Kidney epithelial cell (primary cell): ENCODE data around the gene ELOB. TPM values are rescaled to one million over a fixed set of nuclear protein-coding genes. Genes with fewer than 3 reads are reported as not detected.

ENCODE experiments used
- DNase-seq: peaks from one replicate; pipeline ENCODE4 v3.0.0-alpha.2; 2010; ENCODE audit warnings: low read depth
- H3K27me3 ChIP-seq: 2 replicates; pipeline ENCODE4 v1.6.0; 2011; ENCODE audit warnings: low read length; ENCODE audit not compliant: control insufficient read depth, insufficient read depth
- H3K36me3 ChIP-seq: 2 replicates; pipeline ENCODE4 v1.5.1; 2011; ENCODE audit warnings: low read length; ENCODE audit not compliant: control insufficient read depth, insufficient read depth
- H3K4me3 ChIP-seq: 2 replicates; pipeline ENCODE4 v1.5.1; 2011; ENCODE audit warnings: low read depth, mild to moderate bottlenecking, control low read depth, low read length
- CTCF ChIP-seq: IDR thresholded peaks from 2 replicates; pipeline ENCODE4 v1.5.1; 2011; ENCODE audit warnings: mild to moderate bottlenecking, moderate library complexity, low read length, control low read depth, inconsistent platforms; ENCODE audit not compliant: insufficient read depth, poor library complexity, severe bottlenecking
- total RNA-seq: library from RNA; depleted of rRNA; stranded (reverse); fragments of >200 nt; gene quantifications from 2 replicates; pipeline ENCODE4 v1.2.3, GENCODE V29; 2015

Gene ELOB
- total RNA-seq, 1 donor from 2014 or later: 714 TPM

- Histone ChIP-seq H3K36me3 (no peaks in the 10 kb centered on the region), H3K27me3 (no peaks in the 10 kb centered on the region), H3K4me3 (no peak overlapping the region)
- no peak for TF ChIP-seq CTCF
- no peak for DNase-seq
Measured at GRCh38 chr16:2740476-2740875, 36.6 kb downstream of the ELOB start.

DNA sequence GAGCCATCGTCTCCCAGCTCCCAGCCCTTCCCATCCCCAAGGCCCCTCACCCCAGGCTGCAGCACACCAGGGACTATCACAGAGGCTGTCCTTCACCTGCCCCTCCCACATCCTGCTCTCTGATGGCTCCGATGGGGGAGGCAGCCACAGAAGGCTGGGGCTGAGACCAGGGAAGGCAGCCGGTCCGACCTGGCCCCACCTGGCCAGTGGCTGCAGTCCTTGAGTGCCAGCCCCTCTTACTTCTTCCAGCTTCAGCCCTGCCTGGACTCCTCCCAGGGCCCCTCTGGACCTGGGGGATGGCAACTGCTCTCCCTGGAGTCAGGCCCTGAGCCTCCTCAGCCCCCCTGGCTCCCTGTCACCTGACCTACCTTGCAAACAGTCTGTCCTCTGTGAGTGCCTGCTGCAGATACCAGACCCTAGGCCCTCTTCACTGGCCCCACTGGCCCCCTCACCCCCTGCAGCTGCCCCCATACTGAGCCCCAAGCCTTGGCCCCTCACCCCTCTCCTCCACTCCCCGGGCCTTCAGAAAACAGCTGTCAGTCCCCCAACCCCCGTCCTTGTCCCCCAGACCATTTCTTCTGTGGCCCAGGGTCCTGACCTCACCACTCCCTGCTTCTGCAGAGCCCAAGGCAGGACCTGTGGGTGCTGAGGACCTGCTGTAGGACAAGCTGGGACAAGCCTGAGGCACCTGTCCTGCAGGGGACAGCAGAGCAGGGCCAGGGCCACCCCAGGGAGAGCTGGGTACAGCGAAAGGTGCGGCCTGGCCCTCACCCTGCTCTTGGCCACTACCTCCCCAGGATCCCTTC is 37.3 kb downstream of the ELOB start:
- DNase-seq: no peak
- no peak for TF ChIP-seq CTCF
- Histone ChIP-seq H3K27me3 (no peaks in the 10 kb centered on the region), H3K36me3 (no peaks in the 10 kb centered on the region), H3K4me3 (no peak overlapping the region)

DNA sequence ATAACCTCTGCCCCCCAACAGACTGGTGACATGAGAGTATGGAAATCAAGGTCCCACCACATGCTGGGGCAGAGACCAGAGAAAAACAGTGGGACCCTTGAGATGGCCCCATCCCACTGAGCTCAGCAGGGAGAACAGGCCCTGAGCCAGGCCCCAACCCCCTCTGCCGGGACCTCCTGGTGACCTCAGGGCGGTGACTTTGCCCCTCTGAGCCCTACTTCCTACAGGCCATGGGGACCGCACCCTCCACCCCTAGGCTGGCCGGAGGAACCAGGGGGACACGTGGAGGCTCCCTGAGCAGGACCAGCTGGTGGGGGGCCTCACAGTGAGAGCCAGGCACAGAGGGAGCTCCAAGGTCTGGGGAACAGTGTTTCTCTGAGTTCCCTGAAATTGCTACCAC is 38.5 kb downstream of the ELOB start:
- no peaks in the 10 kb centered on the region for H3K36me3 ChIP-seq
- DNase-seq: no peak
- no peak overlapping the region for H3K4me3 ChIP-seq
- TF ChIP-seq CTCF: no peak
- H3K27me3 ChIP-seq: no peaks in the 10 kb centered on the region

- H3K4me3 ChIP-seq: no peak overlapping the region
- H3K36me3 ChIP-seq: no peaks in the 10 kb centered on the region
- no peaks in the 10 kb centered on the region for H3K27me3 ChIP-seq
- no peak for TF ChIP-seq CTCF
- no peak for DNase-seq
Measured at GRCh38 chr16:2737895-2738418, 39.1 kb downstream of the ELOB start.

- Histone ChIP-seq H3K36me3 (no peaks in the 10 kb centered on the region), H3K4me3 (no peak overlapping the region), H3K27me3 (no peaks in the 10 kb centered on the region)
- TF ChIP-seq CTCF: no peak
- DNase-seq: no peak
Measured at GRCh38 chr16:2737238-2737605, 39.9 kb downstream of the ELOB start.

DNA sequence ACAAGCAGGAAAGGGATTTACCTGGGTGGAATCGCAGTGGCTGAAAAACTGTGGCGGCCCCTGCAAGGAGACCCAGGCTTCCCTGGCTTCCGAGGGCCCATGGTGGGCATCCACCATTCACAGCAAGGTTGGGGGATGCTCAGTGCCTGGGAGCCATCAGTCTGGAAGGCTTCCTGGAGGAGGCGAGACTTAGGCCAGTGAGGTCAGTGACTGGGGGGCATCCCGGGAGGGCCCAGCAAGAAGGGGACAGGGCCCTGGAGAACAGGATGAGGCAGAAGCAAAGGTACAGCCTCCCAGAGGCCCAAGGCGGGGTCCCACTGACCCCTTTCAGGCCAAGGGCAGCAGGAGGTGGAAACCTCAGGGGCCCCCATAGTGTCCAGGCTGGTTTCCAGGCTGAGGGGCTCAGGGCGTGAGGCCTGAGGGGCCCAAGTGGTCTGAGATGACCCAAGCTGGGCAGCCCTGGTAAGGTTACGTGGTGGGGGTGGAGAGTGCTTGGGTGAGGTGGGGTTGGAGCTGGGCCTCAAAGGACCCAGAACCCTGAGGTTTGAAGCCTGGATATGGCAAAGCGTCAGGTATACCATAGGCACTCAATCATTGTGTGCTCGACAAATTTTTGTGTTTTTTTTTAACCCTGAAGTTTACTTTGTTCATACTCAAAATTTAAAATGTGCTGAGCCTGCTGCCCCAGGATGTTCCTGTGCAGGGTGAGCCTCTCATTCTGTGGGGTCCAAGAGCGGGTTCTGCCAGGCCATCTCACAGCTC is 40.4 kb downstream of the ELOB start:
- no peak for TF ChIP-seq CTCF
- no peak overlapping the region for H3K4me3 ChIP-seq
- no peak for DNase-seq
- H3K36me3 ChIP-seq: no peaks in the 10 kb centered on the region
- H3K27me3 ChIP-seq: no peaks in the 10 kb centered on the region
